Activated effector memory CD4-positive, alpha-beta T cell treated with Interleukin-2 at 50 U/mL for 16 hours (primary cell): ENCODE measurements around the gene BARX1.
"Not testable (repeated sequence)": the region's sequence is repeated elsewhere in the genome, so short reads cannot be mapped to it uniquely, and the experiment has no call there.

Experiments
- DNase-seq: peaks from one replicate; pipeline ENCODE4 v3.0.0-alpha.2; 2020

BARX1 gene, protein sequence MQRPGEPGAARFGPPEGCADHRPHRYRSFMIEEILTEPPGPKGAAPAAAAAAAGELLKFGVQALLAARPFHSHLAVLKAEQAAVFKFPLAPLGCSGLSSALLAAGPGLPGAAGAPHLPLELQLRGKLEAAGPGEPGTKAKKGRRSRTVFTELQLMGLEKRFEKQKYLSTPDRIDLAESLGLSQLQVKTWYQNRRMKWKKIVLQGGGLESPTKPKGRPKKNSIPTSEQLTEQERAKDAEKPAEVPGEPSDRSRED

DNA sequence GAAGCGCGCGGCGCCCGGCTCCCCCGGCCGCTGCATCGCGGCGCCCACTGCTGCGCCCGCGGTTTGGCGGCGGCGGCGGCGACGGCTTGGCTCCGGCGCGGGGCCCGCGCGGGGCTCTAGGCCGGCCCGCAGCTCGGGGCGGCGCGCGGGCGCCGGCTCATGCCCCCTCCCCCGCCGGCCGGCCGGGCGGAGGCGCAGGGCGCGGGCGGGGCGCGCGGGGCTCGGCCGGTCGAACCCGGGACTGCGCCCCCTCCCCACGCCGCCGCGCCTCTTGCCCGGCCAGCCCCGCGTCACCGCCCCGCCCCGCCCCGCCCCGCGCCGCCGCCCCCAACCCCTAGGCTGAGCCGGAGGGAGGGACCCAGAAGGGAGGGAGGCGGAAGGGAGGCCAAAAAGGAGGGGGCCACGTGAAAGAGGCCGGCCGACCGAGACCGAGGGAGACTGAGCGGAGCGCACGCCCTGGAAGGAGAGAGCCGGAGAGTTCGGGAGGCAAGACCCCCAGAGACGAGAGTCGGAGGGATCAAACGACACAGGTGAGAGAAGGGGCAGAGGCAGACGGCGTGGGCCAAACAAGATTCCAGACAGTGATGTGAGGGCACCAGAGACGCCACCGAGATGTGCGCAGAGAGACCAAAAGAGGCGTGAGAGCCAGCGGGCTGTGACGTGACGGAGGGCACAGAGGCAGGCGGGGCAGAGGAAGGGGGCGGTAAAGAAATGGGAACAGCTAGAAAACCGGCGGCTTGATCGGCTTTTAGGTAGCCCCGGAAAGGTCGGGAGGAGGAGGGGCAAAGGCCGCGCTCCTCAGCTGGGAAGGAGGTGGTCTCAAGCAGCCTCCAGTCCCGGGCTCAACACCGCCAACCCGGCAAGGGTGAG lies at the start of gene BARX1:
Gene BARX1 (minus strand): TSS at position 245 of the 870 bp plus-strand sequence. CDS start 209 bp downstream, at position 36.
- DNase-seq, result no peak

DNA sequence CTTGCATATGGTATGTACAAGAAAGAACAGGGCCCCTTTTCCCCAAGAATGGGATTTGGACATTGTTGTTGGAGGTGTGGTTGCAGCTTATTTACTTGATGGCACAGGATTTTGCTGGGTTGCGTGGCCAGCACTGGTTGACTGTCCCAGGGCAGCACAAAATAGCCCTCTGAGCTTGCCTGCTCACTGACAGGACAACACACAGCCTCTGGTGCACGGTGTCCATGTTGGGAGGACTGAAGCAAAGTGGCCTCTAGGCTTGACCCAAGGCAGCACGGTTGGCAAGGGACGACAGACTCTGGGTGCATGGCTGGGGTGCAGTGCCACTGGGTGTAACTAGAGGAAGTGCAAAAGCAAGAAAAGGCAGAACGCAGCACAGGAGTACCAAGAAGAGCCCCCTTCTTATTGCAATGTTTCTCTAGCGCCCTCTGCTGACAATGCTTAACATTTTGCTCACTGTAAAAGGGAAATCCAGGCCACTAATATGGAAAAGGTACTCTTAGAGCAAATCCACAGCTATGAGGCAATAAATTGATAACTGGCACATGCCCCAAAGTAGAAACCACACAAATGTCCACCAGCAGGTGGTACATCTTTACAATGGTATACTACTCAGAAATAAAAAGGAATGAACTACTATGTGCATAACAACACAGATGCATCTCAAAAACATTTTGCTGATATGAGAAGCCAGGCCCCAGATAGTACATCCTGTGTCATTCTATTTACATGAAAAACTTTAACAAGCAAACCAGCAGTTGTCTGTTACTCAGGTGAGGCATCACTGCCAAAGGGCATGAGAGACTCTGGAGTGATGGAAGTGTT lies 47.4 kb upstream of the BARX1 start:
- DNase-seq, result no peak

DNA sequence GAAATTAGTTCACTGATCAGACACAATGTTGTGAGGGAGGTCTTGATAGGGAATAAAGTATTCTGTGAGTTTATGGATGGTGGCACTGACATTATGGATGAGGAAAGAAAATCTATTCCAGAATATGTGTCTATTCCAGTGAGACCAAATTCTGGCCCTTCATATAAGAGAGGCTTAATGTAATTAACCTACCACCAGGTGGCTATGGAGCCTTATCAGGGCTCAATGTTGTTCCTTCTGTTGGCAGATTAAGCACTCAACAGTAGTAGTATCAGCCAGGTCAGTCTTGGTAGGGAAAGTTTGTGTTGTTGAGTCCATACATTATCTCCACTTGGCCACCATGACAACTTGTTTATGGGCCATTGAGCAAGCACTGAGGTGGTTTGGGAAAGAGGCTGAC lies 41.7 kb upstream of the BARX1 start:
- DNase-seq, result no peak

DNA sequence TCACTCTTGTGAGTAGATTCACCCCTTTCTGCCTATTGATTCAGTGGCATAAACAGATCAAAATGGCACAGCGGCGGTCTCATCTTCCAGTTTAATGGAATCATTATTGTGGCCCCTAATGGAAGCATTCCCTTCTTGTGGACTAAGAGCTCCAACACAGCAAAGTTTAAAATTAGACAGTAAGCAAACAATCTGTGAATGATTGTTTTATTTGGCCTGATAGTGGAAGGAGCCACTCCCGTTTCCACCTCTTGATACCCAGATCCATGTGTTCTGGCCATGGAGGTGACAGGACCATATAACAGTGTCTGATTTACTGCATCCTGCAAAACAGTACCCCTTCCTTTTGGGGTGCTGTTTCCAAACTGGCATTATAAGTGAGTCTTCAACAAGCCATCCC lies 41.2 kb upstream of the BARX1 start:
- no peak for DNase-seq

DNA sequence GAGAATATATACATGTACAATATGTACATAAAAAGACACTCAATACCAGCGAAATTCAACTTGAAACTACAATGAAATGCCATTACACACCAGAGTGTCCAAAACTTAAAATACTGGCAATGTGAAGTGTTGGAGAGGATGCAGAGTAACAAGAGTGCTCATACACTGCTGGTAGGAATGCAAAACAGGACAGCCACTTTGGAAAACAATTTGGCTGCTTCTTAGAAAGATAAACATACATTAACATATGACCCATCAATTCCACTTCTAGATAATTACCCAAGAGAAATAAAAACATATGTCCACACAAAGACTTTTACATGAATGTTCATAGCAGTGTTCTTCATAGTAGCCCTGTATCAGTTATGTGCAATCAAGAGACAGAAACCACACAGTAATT lies 39.4 kb upstream of the BARX1 start:
- DNase-seq, result no peak

DNA sequence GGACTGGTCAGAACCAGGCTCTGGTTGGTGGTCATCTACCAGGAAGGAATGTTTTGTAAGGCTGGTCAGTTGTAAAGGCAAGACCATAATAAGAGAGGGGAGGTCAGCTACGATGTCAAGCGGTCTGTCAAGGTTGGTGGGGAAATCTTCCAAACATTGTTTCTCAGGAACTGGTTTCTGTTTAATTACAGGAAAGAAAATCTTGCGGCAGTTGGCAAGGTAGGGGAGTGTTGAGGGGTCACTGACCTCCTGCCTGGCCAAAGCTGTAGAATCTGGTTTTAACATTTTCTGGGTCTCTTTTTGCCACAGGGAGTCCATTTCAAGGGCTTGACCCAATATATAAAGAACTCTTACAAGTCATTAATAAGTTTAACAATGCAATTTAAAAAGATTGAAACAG lies 39.0 kb upstream of the BARX1 start:
- DNase-seq, result no peak

DNA sequence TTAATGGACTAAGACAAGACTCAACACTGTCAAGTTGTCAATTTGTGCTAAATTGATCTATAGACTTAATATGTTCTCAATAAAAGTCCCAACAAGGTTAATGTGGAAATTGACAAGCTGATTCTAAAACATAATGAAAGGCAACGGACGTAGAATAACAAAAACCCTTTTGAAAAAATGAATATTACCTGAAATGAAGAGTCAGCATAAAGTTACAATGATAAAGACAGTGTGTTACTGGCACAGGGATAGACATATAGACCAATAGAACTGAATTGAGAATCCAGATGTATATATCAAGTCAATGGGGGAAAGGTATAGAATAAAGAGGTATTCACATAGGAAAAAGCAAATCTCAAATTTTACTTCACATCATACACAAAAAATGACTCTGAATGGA lies 37.7 kb upstream of the BARX1 start:
- DNase-seq, result no peak

DNA sequence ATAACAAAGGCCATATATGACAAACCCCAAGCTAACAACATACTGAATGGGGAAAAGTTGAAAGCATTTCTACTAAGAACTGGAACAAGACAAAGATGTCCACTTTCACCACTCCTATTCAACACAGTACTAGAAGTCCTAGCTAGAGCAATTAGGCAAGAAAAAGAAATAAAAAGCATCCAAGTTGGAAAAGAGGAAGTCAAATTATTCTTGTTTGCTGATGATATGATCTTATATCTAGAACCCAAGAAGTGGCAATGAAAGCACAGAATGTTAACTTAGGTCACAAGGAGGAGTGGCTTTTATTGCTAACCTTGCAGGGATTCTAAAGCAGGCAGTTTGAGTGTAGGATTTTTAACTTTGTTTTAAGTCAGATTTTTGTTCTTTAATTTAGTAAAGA lies 35.3 kb upstream of the BARX1 start:
- DNase-seq, result no peak

DNA sequence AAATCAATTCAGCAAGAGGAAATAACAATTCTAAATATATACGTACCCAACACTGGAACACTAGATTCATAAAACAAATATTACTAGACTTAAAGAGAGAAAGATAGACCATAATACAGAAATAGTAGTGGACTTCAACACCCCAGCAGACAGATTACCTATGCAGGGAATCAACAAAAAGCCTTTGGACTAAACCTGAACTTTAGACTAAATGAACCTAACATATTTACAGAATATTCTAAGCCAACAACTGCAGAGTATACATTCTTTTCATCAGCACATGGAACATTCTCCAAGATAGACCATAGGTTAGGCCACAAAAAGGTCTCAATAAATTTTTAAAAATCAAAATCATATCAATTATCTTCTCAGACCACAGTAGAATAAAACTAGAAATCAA lies 32.9 kb upstream of the BARX1 start:
- no peak for DNase-seq

DNA sequence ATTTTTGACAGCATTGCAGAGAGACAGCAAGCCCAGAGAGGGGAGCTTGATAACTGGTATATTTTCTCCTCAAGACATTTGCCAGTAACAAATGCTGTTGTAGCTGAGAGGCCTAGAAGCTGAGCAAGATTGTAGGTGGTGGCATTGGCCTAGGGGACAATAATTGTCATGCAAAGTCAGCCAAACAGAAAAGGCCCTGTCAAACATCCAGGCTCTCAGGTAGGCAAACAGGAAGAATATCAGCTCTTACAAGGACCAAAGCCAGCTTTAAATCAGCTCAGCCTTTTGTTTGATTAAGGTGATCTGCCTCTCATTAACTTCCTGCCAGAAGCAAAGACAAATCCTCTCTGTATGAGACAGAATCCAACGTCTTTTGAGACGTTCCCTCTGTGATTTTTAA lies 29.7 kb upstream of the BARX1 start:
- no peak for DNase-seq

DNA sequence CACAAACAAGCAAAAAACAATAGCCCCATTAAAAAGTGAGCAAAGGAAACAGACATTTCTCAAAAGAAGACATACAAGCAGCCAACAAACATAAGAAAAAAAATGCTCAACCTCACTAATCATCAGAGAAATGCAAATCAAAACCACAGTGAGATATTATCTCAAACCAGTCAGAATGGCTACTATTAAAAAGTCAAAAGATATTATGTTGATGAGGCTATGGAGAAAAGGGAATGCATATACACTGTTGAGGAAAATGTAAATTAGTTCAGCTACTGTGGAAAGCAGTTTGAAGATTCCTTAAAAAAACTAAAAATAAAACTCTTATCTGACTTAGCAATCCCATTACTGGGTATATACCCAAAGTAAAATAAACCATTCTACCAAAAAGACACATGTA lies 28.7 kb upstream of the BARX1 start:
- no peak for DNase-seq

DNA sequence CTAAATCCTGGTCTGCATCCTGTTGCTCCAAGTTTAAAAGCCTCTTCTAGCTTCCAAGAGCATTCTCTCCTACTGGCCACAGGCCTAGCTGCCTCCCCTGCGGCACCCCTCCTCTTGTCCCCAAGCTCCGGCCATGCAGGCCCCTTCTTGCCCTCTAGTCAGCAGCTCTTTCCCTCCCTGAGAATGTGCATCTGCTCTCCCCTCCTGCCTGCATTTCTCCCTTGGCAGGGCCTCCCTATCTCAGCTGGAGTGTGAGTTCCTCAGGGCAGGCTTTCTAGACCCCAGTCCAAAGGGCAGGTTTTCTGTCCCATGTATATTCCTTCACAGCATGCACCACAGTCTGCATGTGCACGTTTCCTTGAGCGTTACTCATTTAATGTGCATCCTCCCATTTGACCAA lies 24.6 kb upstream of the BARX1 start:
- no peak for DNase-seq

DNA sequence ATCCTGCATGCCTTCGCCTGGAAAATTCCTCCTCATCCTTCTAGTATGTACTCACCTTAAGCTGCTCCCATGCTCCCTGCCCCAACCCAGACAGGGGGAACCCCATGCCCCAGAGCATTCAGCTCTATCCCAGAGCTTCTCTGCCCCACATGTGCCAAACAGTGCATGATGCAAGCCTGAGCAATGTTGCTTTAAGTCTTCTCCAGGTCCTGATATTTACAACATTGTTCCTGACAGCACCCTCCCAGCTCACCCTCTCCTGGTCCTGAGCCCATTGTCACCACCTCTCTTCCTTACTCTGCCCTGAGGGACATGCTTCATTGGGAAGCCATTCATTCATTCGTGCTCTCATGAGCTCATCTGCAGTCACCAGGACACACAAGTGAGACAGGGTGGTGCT lies 23.4 kb upstream of the BARX1 start:
- no peak for DNase-seq

DNA sequence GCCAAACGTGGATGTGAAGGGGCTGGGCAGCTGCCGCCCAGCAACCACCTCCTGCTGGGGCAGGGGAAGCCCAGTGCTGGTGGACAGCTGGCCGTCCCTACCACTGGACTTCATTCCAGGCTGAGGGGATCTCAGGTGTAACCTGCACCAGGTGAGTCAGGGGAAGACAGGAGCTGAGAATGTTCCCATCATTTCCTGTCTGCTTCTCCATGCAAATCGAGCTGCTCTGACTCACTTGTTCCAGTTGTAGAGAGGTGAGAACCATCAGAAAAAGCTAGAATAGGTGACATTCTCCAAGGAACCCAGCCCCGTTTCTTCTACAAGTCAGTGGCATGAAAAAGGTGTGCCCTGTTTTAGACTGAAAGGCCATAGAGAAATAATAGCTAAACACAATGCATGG lies 21.8 kb upstream of the BARX1 start:
- DNase-seq, result no peak

DNA sequence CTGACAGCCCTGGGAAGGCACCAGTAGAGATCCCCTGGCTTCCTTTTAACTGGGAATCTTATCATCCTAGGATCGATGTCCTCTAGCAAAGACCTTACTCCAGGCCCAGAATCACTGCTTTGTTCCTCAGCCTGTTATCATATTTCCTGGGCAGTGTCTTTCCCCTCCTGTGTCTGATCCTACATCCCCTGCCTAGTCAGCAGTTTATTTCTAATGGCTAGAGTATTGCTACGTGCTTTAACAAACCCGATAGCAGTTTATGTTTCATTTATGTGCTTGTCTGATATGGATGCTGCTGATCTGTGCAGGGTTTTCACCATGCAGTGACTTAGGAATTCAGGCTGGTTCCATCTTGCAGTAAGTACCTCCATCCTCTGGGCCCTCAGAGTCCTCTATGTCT lies 20.9 kb upstream of the BARX1 start:
- no peak for DNase-seq

DNA sequence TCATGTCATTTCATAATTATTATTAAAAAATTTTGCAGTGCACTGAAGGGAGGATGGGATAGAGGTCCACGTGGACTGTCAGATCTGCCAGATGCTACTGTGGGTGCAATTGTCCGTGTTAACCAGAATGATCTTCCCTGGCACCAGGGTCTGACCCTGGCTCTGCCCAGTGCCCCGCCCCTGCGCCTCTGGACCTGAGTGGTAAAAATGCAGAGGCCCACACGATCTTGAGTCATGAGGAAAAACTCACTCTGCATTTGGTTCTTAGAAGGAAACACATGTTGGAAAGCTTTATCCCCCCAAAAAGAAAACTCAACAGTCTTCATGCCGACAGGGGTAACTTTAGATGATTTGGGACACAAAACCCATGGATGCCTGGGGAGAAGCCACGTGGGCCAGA lies 20.1 kb upstream of the BARX1 start:
- no peak for DNase-seq

DNA sequence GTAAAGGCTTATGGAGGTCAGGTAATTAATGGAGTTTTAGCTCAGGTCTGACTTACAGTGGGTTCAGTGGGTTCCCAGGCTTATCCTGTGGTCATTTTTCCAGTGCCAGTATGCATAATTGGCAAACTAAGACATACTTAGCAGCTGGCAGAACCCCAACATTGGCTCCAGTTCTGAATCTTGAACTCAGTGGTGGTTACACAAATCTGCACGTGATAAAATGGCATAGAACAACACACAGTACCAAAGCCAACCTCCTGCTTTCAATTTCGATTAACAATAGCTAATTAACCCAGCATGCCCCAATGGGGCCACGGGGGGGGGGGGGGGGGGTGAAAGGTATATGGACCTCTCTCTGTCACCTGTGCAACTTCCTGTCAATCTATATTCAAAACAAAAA lies 19.0 kb upstream of the BARX1 start:
- no peak for DNase-seq

DNA sequence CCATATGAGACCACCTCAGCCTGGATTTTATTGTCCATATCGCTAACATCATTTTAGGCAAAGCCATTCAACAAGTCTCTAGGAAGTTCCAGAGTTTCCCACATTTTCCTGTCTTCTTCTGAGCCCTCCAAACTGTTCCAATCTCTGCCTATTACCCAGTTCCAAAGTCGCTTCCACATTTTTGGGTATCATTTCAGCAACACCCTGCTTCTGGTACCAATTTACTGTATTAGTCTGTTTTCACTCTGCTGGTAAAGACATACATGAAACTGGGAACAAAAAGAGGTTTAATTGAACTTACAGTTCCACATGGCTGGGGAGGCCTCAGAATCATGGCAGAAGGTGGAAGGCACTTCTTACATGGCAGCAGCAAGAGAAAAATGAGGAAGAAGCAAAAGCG lies 17.5 kb upstream of the BARX1 start:
- DNase-seq, result not testable (repeated sequence)

DNA sequence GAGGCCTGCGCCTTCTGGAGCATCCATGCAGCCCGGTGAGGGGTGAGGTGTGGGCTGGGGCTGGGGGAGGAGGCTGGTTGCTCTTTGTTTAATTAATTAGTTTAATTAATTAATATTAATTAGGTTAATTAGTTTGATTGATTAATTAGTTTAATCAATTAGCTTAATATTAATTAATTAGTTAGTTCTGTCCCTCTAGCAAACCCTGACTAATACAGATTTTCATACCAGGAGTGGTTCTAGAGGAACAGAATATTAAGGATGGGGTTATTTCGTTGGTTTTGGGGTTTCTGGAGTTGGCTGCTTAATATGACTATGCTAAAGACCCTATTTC lies 14.1 kb upstream of the BARX1 start:
- DNase-seq, result no peak

DNA sequence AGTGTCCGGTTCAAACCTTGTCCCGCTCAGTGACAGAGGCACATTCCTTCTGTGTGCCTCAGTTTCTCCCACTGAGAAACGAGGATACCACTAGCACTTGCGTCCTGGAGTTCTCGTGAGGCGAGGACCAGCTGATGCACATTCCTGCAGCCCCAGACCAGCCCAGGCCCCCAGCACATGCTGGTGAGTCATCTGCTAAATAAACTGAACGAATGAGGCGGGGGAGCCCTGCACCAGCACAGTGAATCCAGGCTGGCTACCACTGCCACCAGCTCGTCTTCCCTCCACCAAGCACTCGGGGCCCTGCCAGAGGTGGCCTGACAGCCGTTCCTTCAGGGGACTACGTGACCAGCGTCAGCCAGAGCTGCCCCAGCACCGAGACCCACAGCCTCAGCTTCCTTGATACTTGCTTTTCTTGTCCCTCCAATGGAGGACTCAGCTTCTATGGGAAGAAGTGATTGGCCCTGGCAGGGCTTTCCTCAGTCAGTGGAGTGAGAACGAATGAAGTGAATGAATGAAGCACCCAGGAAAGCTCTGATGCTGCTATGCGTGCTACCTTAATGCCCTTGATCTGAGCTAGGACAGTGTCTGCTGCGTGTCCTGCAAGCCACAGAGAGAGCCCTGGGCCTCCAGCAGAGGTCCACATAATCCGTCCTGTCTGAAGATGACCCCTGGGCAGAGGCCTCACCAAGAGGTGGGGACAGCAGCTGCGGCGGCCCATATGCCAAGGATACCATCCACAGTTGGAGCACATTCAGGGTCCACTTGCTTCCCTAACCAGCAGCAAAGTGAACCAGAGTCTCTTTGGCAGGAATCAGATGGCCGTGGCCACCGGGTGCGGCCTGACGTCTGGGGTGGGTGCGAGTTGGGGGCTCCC lies 13.5 kb upstream of the BARX1 start:
- no peak for DNase-seq

DNA sequence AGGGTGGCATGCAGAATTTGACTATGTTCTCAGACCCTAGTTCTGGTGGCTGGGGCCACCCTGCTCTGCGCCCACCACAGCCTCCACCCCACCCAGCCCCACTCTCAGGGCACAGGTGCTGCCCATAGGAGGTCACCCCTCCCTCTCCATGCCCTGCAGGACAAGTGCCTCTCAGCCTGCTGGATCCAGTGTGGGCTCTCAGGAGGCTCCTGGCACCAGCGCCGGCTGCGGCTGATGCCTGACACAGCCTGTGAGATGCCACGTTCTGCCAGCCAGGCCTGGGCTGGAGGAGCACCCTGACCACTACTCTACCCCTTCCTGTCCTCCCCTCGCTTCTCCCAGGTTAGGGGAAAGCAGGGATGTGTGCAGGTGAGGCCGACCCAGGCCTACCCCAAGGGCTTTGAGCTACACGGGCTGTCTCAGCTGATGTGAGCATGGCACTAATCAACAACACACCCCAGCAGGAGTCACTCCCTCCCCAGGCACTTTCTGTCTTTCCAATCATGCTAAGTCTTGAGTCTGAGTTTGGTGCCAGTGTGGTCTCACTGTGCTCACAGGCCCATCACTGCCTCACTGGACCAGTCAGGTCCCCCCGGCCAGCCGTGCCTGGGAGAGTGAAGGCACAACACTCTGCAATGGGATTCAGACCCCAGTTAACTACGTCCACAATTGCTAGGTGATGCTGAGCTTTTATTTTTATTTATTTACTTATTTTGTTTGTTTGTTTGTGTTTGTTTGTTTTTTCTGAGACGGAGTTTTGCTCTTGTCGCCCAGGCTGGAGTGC lies 12.1 kb upstream of the BARX1 start:
- DNase-seq, result no peak
